OCI-LY3 (cell line): ENCODE data around the gene MCC.

ENCODE experiments used
- EZH2phosphoT487 ChIP-seq: fragments of 200-600 bp; shearing (Covaris generic); IDR thresholded peaks from 2 replicates; pipeline ENCODE4 v1.6.1; 2018; ENCODE audit warnings: antibody characterized with exemption, mixed run types, low read depth
- TF ChIP-seq, protein P1 (sequence below): fragments of 200-600, 300-600 bp; sonication (generic); IDR thresholded peaks from 2 replicates; pipeline ENCODE4 v1.5.1; 2014; ENCODE audit warnings: antibody characterized with exemption, low read length, low read depth

DNA sequence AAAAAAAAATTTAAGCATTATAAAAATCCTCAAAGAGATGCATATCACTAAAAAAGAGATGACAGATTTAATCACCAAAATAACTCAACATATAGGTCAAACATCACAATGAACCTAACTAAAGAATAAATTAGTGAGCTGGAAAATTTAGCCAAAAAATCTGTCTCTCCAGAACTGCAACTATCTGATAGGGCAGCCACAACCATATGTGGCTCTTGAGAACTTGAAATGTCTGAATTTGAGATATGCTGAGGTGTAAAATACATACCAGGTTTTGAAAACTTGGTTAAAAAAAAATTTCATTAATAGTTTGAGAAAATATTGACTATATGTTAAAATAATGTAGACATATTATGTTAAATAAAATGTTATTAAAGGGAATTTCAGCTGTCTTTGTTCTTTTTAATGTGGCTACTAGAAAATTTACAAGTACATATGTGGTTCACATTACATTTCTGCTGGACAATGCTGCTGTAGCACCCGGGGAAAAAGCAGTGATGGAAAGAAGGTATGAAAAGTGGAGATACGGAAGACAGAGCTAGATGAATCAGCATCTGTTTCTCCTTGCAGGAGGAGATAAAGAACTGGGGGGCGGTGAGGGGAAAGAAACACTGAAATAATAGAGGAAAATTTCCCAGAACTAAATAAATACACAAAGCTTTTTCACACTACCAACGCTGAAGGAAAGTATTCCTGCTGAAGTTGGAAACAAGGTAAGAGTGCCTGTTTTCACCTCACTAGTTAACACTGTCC, 445.6 kb downstream of the MCC start:
- TF ChIP-seq, protein P1, sequence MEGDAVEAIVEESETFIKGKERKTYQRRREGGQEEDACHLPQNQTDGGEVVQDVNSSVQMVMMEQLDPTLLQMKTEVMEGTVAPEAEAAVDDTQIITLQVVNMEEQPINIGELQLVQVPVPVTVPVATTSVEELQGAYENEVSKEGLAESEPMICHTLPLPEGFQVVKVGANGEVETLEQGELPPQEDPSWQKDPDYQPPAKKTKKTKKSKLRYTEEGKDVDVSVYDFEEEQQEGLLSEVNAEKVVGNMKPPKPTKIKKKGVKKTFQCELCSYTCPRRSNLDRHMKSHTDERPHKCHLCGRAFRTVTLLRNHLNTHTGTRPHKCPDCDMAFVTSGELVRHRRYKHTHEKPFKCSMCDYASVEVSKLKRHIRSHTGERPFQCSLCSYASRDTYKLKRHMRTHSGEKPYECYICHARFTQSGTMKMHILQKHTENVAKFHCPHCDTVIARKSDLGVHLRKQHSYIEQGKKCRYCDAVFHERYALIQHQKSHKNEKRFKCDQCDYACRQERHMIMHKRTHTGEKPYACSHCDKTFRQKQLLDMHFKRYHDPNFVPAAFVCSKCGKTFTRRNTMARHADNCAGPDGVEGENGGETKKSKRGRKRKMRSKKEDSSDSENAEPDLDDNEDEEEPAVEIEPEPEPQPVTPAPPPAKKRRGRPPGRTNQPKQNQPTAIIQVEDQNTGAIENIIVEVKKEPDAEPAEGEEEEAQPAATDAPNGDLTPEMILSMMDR = no peak
- TF ChIP-seq EZH2phosphoT487 = no peak
